Left renal pelvis (tissue), 4 donors: ENCODE results near the gene NKIRAS1. TPM values are rescaled to one million over a fixed set of nuclear protein-coding genes. Genes with fewer than 3 reads are reported as not detected.
"Not testable (repeated sequence)": the region's sequence is repeated elsewhere in the genome, so short reads cannot be mapped to it uniquely, and the experiment has no call there.

Experiments
- DNase-seq, 4 donors: peaks; one replicate each; pipeline ENCODE4 v3.0.0-alpha.2; 2013; ENCODE audit warnings: low read depth in 4 of 4, low spot score in 3 of 4
- polyA plus RNA-seq, 4 donors: library from polyadenylated mRNA; unstranded; fragments of 120-200 nt; gene quantifications; one replicate each; pipeline ENCODE4 v1.2.1, GENCODE V29; 2013; ENCODE audit not compliant: insufficient read length in 4 of 4

NKIRAS1 gene
- polyA plus RNA-seq, 4 donors: 13.6 to 17.3 (median 16.8) TPM

DNA sequence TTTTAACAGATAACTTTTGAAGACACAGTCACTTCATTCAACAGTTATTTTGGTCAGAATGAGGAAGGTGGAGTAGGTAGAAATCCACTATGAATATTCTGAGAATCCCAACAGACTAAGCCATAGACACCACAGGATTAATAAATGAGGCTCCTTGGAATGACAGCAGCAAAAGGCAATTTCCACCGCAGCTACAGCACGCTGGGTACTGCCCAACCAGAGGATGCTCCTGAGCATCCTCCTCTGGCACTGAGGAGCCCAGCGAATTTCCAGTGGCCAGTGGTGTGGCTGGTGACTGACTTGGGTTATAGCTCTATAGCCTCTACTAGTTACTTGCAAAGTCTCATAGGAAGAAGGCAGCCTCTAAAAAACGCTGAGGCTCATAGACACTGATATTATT, 24.6 kb upstream of the NKIRAS1 start:
- DNase-seq: no peak

DNA sequence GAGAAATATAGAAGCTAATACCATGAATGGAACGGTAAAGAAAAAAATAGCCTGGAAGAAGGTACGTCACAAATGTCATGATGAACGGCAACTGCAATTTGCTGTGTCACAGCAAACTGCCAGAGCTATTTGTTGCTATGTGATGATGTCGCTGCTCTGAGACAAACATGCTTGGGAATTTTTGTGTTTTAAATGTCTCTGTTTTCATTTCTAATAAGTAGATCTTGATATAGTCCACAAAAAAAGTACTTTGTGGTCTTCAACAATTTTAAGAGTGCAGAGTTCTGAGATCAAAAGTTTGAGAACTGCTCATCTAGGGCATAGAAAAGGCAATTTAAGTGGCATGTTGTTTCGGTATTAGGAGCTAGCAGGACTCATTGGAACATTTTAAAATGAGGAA, 24.0 kb upstream of the NKIRAS1 start:
- no peak for DNase-seq

DNA sequence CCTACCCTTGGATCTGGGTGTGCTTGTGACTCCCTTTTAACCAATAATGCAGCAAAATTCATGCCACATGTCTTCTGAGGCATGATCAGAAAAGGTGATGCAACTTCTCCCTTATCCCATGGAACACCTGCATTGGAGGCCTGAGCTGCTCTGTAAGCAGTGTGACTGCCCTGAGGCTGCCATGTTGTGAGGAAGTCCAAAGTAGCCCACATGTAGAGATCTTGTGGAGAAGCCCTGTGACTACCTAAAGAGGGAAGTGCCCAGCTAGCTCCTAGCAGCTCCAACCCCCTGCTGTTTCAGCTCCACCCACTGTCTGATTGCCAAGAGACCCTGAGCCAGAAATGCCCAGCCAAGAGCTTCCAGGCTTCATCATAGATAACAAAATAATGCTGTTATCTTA, 21.9 kb upstream of the NKIRAS1 start:
- no peak for DNase-seq

DNA sequence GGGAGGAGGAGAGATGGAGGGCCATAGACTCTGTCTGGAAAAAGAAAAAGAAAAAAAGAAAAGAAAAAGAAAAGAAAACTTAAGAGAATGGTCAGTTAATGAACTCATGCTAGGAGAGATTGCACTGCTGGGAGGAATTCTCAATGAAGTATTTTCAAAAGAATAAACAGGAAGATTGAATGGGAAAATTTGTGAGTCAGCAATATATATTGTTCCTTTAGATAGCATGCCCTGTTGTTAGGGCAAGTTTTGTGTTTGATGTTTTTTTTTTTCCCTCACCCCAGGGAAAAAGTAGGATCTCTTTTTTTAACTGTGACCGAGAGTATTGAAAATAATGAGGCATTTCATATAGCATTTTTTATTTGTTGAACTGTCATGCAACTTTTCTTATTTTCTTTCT, 20.5 kb upstream of the NKIRAS1 start:
- no peak for DNase-seq

DNA sequence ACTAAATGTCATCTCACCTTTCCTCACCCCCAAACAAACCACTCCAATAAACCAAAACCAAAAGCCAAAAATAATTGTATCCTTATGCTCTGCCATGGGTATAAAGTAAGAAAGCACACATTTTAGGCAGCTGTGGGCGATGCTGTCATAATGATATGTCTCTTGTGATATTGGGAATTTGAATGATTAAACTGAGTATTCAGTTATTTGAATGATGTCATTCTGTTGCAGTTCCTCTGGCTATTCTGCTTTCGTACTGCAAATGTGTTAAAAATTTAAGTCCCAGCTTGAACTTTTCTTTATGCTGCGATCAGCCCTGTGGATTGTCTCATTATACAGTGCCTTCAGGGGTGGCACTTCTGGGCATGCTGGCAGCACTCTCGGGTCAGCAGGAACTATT, 17.5 kb upstream of the NKIRAS1 start:
- DNase-seq: no peak

DNA sequence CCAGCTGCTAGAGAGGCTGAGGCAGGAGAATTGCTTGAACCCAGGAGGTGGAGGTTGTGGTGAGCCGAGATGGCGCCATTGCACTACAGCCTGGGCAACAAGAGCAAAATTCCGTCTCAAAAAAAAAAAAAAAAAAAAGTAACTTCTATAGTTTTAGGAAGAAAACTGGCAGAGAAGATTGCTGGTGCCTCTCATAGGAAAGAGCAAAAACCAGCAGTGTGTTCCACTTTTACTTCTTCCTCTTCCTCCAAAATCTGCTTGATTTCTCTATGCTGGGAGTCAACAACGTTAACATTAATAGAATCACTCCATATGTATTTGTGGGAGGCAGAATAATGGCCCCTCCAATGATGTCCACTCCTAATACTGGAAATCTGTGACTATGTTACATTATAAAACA, 15.8 kb upstream of the NKIRAS1 start:
- no peak for DNase-seq

DNA sequence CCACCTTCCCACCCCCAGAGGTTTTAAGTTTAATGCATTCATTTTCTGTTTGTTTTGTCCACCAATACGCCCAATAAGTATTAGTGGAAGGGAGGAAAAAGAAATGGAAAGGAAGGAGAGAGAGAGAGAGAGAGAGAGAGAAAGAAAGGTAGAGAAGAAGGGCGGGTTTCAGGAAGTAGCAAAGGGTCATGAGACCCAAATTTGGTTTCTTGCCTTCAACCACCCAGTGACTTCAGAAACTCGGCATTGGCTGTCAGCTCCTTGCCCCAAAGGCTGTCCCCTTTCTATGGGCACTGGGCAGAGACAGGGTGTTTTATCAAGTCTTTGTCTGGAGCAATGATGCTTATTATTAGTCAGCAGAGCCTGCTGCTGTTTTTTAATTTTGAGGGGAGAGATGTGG, 14.8 kb upstream of the NKIRAS1 start:
- no peak for DNase-seq

DNA sequence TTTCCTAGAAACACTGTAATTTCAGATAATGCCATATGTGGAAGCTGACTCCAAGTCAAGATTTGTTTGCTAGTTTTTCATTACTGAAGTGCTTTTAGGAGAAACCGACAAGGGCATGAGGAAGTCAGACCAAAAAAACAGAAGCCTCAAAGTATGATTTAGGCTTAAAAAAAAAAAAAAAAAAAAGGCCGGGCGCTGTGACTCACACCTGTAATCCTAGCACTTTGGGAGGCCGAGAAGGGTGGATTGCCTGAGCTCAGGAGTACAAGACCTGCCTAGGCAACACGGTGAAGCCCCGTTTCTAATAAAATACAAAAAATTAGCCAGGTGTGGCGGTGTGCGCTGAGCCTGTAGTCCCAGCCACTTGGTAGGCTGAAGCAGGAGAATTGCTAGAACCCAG, 11.7 kb upstream of the NKIRAS1 start:
- DNase-seq: no peak

DNA sequence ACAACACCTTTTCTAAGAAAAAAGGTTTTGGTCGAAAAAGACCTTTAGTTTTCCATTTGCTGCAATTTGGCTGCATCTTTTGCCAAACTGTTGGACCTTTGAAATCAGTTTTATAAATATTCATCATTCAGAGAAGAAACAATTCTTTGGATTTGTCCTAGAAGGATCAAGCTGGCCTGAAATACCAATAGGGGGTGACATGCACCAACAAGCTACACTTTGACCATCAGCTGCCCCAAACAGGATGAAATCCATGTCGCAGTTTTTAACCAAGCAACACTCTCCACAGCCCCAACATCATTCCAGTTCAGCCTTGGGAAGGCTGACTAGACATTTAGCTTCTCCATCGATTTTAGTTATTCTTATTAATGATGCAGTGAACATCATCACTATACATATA, 9.9 kb upstream of the NKIRAS1 start:
- DNase-seq: no peak

DNA sequence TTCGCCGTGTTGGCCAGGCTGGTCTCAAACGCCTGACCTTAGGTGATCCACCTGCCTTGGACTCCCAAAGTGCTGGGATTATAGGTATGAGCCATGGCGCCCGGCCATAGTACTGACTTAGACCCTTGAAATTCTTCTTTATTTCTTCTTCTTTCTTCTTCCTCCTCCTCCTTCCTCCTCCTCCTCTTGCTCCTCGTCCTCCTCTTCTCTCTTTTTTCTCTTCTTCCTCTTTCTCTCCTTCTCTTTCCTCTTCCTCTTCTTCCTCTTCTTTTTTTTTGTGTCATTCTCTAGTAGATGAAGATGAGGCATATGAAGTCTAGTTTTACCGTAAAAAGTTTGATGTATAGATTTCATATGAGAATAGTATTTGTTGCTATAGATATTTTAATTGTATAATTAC, 9.5 kb upstream of the NKIRAS1 start:
- no peak for DNase-seq

DNA sequence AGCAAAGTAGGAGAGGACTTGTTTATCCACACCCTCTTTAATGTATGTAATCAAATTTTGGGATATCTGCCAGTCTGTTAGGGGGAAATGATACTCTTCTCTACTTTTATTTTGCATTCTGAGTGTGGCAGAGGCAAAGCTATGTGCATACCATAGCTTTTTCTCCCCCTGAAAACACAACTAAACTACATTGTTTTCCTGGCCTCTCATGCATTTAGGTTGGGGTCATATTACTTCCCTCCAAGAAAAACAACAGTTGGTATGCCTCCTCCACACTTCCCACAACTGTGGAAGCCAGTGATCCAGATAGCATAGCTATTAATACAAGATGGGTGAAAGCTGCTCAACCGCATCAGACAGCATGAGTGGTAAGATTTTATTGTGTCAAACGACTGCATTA, 7.0 kb upstream of the NKIRAS1 start:
- peak in 2 of 4 donors; percentile 32 to 59 for DNase-seq

DNA sequence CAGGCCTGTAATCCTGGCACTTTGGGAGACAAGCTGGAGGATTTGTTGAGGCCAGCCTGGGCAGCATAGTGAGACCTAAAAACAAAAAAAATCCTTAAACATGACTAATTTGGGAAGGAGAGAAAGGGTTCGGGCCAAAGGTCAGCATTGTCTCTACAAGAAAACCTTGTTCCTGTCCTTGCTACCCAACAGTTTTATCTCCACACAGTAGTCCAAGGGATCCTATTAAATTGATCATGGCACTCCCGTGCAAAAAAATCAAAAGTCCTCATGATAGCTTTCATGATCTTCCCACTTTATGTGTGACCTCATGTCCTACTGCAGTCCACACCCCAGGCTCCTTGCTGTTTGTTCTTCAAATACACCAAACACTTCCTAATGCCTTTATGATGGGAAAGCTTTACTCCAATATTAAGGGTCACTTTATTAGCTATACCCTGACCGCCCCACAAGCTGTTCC, 4.3 kb upstream of the NKIRAS1 start:
- no peak for DNase-seq

DNA sequence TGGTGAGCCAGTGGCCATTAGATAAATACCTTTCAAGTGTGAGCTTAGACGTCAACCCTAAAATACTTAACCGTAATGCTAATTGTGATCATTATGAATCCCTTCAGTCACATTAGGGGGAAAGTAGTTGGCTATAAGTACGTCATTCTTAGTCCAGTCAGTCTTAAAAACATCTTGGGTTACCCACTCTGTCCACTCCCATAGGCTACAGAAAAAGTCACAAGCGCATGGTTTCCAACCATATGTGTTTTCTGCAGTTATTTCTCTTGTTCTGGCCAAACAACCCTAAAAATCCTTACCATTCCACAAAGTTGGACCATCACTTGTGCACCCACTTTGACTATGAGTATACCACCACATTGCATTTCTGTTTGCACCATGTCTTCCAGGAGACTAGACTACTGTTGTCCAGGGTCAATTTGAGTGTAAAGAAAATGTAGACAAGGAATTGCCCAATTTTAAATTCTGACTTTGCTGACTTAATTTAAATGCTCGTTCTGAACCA, 3.4 kb upstream of the NKIRAS1 start:
- no peak for DNase-seq

DNA sequence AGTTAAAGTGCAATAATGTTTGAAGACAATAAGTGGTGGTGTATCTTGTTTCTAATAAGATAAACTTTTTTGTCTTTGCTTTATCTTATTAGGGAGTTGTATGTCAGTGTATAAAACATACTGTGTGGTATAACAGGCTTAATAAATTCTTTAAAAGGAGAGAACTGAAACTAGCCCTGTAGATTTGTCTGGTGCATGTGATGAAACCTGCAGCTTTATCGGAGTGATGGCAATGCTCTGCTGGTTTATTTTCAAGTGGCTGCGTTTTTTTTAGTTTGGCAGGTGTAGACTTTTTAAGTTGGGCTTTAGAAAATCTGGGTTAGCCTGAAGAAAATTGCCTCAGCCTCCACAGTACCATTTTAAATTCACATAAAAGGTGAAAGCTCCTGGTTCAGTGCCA, 2.8 kb upstream of the NKIRAS1 start:
- no peak for DNase-seq

DNA sequence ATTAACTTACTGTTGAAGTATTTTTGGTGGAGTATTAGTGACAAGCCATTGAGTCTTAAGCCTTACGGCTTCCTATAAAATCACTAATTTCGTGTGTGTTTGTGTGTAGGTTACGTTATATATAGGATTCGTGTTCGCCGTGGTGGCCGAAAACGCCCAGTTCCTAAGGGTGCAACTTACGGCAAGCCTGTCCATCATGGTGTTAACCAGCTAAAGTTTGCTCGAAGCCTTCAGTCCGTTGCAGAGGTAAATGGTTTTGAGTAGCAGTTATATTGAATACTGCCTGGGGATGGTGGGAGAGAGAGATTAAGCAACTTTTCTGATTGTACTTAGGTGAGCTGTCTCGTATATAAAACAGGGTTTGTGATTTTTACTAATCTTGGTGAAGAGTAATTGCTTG, 1.5 kb upstream of the NKIRAS1 start:
- DNase-seq: not testable (repeated sequence)

DNA sequence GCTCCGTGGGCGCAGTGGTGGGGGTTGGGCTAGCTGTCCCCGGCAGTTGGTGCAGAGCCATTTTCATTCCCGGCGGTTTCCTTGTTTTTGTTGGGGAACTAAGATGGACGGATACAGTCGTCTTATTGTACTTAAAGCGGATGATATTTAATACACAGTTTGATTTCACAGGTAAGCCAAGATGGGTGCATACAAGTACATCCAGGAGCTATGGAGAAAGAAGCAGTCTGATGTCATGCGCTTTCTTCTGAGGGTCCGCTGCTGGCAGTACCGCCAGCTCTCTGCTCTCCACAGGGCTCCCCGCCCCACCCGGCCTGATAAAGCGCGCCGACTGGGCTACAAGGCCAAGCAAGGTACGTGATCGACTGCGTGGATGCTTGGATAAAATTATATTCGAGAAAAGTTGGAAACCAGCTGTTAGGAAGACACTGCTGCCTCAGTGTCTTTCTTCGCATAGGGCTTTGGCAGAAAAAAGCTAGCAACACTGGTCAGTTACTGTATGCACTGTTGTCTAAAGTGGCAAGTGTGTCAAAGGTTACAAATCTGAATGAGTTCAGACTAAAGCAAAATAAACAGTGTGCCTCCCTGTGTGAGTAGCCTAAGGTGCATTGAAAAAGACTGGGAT, 1.0 kb upstream of the NKIRAS1 start:
- peak in 3 of 4 donors; percentile 38 to 48 (median 41) for DNase-seq

DNA sequence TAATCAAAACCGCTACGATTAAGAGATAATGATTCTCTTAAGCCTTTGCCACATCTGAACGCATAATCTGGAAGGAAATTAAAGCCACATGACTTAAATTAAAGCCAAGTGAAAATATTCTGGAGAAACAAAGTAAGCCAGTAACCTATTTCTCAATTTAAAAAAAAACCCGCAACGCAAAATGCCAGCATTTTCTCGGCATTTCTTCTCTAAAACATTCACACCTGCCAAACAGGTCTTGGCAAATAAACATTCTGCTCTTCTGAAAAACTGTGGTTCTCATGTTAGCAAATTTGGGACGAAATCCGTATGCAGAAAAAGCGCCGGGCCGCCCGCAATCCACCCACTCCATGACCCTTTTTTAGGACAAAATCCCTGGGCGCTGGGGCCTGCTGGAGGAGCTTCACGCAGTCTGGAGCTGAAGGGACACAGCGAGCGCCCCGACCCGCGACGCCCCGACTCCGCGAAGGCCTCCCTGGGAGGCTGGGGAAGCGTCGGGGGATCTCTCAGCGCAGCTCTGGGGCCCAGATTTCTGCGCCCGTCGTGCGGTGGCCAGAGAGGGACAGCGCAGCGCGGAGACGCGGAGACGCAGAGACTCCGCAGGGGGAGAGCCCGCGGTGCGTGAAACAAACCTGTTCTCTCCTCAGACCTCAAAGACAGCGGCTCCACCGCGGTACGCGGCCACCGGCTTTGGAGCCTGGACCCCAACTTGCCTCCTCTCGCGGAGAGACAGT, 471 bp downstream of the NKIRAS1 start:
- no peak for DNase-seq

DNA sequence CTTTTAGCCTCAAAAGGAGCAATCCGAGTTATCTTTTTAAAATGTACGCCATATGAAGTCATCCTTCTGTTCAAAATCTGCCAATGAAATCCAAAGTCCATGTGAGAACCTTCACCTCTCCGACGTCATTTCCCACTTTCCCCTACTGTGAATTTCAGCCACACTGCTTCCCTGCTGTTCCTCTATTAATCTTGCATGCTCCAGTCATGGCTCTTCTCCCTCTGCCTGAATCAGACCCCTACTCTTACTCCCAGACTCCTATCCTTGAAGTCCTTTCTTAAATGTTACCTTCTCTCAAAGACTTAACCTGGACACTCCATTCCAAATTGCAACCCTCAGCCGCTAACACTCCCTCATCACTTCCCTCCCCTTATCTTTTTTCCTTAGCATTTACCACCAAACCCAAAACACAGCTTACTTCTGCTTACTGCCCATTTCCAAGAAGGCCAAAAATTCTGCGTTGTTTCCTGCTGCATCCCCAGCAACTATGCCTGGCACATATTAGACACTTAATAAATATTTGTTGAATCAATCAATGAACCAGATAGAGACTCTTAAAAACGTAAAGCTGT, 1.2 kb downstream of the NKIRAS1 start:
- DNase-seq: no peak

DNA sequence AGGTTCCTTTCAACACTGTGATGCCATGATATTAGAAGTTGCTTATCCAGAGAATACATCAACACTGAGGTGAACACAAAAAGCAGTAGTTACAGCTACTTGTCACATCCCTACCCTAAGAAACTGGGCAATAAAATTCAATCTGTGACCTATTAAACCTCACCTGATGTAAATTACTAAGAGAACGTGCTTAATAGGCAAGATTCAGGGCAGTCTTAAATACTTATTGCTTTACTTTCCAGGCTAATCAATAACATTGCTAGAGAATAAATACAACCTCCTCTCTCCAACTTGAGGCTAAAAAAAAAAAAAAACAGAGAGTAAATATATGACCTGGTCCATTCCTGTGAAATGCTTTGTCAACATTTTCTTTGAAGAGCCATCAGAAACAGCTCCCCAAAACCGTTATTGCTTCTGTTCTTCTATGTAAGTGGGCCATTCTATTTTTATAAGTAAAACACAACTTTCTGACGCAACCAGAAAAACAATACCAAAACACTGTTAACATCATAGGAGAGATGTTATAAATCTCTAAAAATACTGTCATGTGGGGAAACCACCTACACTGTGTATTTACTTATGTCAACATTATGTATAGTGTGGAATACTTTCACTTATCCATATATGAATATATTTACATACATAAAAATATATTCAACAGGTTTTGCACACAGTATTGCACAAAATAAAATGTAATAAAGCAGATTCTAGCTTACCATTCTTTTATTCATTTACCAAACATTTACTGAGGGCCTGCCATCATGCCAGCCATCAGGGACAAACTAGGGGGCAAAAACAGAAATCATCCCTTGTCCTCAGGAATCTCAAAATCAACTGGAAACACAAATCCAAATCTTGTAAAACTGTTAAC, 2.7 kb downstream of the NKIRAS1 start:
- DNase-seq: no peak

DNA sequence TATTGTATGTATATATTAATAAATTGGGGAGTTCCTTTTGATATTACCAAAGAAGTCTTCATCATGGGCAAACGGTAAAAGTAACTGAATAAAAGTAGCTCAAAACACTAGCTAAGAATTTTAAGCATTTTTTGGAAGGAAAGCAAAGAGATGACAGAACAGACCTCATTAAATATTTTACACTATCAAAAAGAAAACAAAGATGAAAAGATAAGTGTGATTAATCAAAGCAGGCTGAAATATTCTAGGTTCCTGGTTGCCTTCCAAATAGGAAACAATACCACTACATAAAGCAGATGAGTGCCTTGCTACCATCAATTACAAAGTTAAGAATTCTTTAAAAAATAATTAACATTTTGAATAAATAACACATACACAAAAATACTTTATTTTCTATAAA, 3.6 kb downstream of the NKIRAS1 start:
- DNase-seq: no peak

DNA sequence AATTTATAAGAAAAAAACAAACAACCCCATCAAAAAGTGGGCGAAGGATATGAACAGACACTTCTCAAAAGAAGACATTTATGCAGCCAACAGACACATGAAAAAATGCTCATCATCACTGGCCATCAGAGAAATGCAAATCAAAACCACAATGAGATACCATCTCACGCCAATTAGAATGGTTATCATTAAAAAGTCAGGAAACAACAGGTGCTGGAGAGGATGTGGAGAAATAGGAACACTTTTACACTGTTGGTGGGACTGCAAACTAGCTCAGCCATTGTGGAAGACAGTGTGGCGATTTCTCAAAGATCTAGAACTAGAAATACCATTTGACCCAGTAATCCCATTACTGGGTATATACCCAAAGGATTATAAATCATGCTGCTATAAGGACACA, 4.5 kb downstream of the NKIRAS1 start:
- not testable (repeated sequence) for DNase-seq
